Measurements from ENCODE around the gene OR8B4. TPM values are rescaled to one million over a fixed set of nuclear protein-coding genes. Genes with fewer than 3 reads are reported as not detected.
"Not testable (repeated sequence)": the region's sequence is repeated elsewhere in the genome, so short reads cannot be mapped to it uniquely, and the experiment has no call there.

The OR8B4 gene
- total RNA-seq, 1 experiment from 2014 or later, result not detected

- Histone ChIP-seq H2AFZ (ENCODE audit: low read depth, low read length, poor library complexity, severe bottlenecking) (no peak overlapping the region), H3K27ac (ENCODE audit: low read depth, low read length) (no peak overlapping the region), H3K9ac (ENCODE audit: low read length) (no peak overlapping the region), H3K79me2 (ENCODE audit: insufficient read depth, low read length) (no peaks in the 10 kb centered on the region), H3K36me3 (ENCODE audit: control insufficient read depth in 1 of 2, insufficient read depth in 2 of 2, low read length in 2 of 2) (no peaks in the 10 kb centered on the region), H3K4me2 (ENCODE audit: low read length) (no peak overlapping the region), H3K27me3 (ENCODE audit: insufficient read depth, low read length) (peaks cover 38% of the 10 kb centered on the region), H3K9me3 (ENCODE audit: control insufficient read depth in 1 of 2, insufficient read depth in 1 of 2, low read depth in 1 of 2, low read length in 2 of 2) (no peaks in the 10 kb centered on the region), H3K4me1 (ENCODE audit: control insufficient read depth in 1 of 2, insufficient read depth in 2 of 2, low read length in 2 of 2) (no peaks in the 10 kb centered on the region), H4K20me1 (ENCODE audit: insufficient read depth) (no peaks in the 10 kb centered on the region), H3K4me3 (replicated peaks in 1 of 2; ENCODE audit: low read depth in 1 of 2, low read length in 2 of 2) (no peak overlapping the region), H3K9me2 (ENCODE audit: insufficient read depth) (no peaks in the 10 kb centered on the region)
- ChIA-PET POLR2A (no interaction called here), CTCF (no interaction called here), RAD21 (ENCODE audit: low non-redundant PET in 1 of 2, low total read pairs in 2 of 2, uncharacterized antibody in 2 of 2, unreplicated experiment in 2 of 2) (no interaction called here)
- TF ChIP-seq POLR2A (IDR thresholded peaks at IDR 0.05; ENCODE audit: borderline replicate concordance, extremely low read depth, insufficient read depth, insufficient read length) (no peak), RAD21 (IDR thresholded peaks at IDR 0.05; ENCODE audit: low read depth) (no peak), ZNF274 (IDR thresholded peaks at IDR 0.05; ENCODE audit: low read depth, low read length) (no peak)
- intact Hi-C loops (cut with micrococcal nuclease), result no loop called here
- ATAC-seq (no peak), DNase-seq (ENCODE audit: low read depth, low spot score) (no peak)
- BruUV-seq (replicated peaks), result no TSS peak
These were observed 38.7 kb upstream of the OR8B4 start for GRCh38 chr11:124463324-124463723.

GRCh38 chr11:124460459-124460858 lies 35.8 kb upstream of the OR8B4 start:
- no peaks in the 10 kb centered on the region for H4K20me1 ChIP-seq (ENCODE audit: insufficient read depth)
- H3K4me3 ChIP-seq (replicated peaks in 1 of 2; ENCODE audit: low read depth in 1 of 2, low read length in 2 of 2), result no peak overlapping the region
- ATAC-seq, result no peak
- DNase-seq (ENCODE audit: low read depth, low spot score), result no peak
- no peaks in the 10 kb centered on the region for H3K4me1 ChIP-seq (ENCODE audit: control insufficient read depth in 1 of 2, insufficient read depth in 2 of 2, low read length in 2 of 2)
- TF ChIP-seq POLR2AphosphoS5 (IDR thresholded peaks at IDR 0.05; ENCODE audit: low read depth, low read length) (no peak), EZH2phosphoT487 (IDR thresholded peaks at IDR 0.05; ENCODE audit: borderline replicate concordance) (no peak), EZH2 (IDR thresholded peaks at IDR 0.05) (no peak), FOSL1 (IDR thresholded peaks at IDR 0.05; ENCODE audit: low read depth) (no peak), ZNF274 (IDR thresholded peaks at IDR 0.05; ENCODE audit: low read depth, low read length) (no peak), JUND (IDR thresholded peaks at IDR 0.05) (no peak)
- TF ChIP-seq, protein P1, sequence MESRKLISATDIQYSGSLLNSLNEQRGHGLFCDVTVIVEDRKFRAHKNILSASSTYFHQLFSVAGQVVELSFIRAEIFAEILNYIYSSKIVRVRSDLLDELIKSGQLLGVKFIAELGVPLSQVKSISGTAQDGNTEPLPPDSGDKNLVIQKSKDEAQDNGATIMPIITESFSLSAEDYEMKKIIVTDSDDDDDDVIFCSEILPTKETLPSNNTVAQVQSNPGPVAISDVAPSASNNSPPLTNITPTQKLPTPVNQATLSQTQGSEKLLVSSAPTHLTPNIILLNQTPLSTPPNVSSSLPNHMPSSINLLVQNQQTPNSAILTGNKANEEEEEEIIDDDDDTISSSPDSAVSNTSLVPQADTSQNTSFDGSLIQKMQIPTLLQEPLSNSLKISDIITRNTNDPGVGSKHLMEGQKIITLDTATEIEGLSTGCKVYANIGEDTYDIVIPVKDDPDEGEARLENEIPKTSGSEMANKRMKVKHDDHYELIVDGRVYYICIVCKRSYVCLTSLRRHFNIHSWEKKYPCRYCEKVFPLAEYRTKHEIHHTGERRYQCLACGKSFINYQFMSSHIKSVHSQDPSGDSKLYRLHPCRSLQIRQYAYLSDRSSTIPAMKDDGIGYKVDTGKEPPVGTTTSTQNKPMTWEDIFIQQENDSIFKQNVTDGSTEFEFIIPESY (IDR thresholded peaks at IDR 0.05; ENCODE audit: extremely low read depth, insufficient replicate concordance, low read length), result no peak
- peaks cover 11% of the 10 kb centered on the region for H3K27me3 ChIP-seq (ENCODE audit: insufficient read depth, low read length)
- no peaks in the 10 kb centered on the region for H3K9me3 ChIP-seq (ENCODE audit: control insufficient read depth in 1 of 2, insufficient read depth in 1 of 2, low read depth in 1 of 2, low read length in 2 of 2)
- ChIA-PET CTCF (no interaction called here), POLR2A (no interaction called here), RAD21 (ENCODE audit: low non-redundant PET in 1 of 2, low total read pairs in 2 of 2, uncharacterized antibody in 2 of 2, unreplicated experiment in 2 of 2) (no interaction called here)
- BruUV-seq (replicated peaks), result no TSS peak
- H3K79me2 ChIP-seq (ENCODE audit: insufficient read depth, low read length), result no peaks in the 10 kb centered on the region
- H2AFZ ChIP-seq (ENCODE audit: low read depth, low read length, poor library complexity, severe bottlenecking), result no peak overlapping the region
- H3K4me2 ChIP-seq (ENCODE audit: low read length), result no peak overlapping the region
- no peaks in the 10 kb centered on the region for H3K36me3 ChIP-seq (ENCODE audit: control insufficient read depth in 1 of 2, insufficient read depth in 2 of 2, low read length in 2 of 2)
- no peak overlapping the region for H3K9ac ChIP-seq (ENCODE audit: low read length)
- no peaks in the 10 kb centered on the region for H3K9me2 ChIP-seq (ENCODE audit: insufficient read depth)
- intact Hi-C loops (cut with micrococcal nuclease), result no loop called here
- no peak overlapping the region for H3K27ac ChIP-seq (ENCODE audit: low read depth, low read length)

GRCh38 chr11:124459379-124459778 lies 34.7 kb upstream of the OR8B4 start:
- H3K9me2 ChIP-seq (ENCODE audit: insufficient read depth); H3K79me2 ChIP-seq (ENCODE audit: insufficient read depth, low read length); BruUV-seq (replicated peaks); ATAC-seq; POLR2A ChIA-PET; H2AFZ ChIP-seq (ENCODE audit: low read depth, low read length, poor library complexity, severe bottlenecking); intact Hi-C loops (cut with micrococcal nuclease); H3K4me3 ChIP-seq (replicated peaks in 1 of 2; ENCODE audit: low read depth in 1 of 2, low read length in 2 of 2); H4K20me1 ChIP-seq (ENCODE audit: insufficient read depth); H3K27ac ChIP-seq (ENCODE audit: low read depth, low read length); DNase-seq (ENCODE audit: low read depth, low spot score); H3K9ac ChIP-seq (ENCODE audit: low read length); H3K4me1 ChIP-seq (ENCODE audit: control insufficient read depth in 1 of 2, insufficient read depth in 2 of 2, low read length in 2 of 2); H3K4me2 ChIP-seq (ENCODE audit: low read length); RAD21 ChIA-PET (ENCODE audit: low non-redundant PET in 1 of 2, low total read pairs in 2 of 2, uncharacterized antibody in 2 of 2, unreplicated experiment in 2 of 2); H3K9me3 ChIP-seq (ENCODE audit: control insufficient read depth in 1 of 2, insufficient read depth in 1 of 2, low read depth in 1 of 2, low read length in 2 of 2); H3K27me3 ChIP-seq (ENCODE audit: insufficient read depth, low read length); CTCF ChIA-PET; H3K36me3 ChIP-seq (ENCODE audit: control insufficient read depth in 1 of 2, insufficient read depth in 2 of 2, low read length in 2 of 2): not testable (repeated sequence)

All from HCT116 (cell line).